Prostate gland (tissue), 2 donors: ENCODE data around the gene GPR26.

ENCODE experiments used
- CTCF ChIP-seq, 4 experiments: fragments of 200-600 bp in 2 of 4; fragments of 450-650 bp in 2 of 4; sonication (generic) in 2 of 4; IDR thresholded peaks; 1 replicate in 3 of 4; 2 replicates in 1 of 4; pipeline ENCODE4 v1.5.1; 2016 to 2019; ENCODE audit warnings: antibody characterized with exemption in 4 of 4, mild to moderate bottlenecking in 2 of 4, moderate library complexity in 2 of 4
- POLR2A ChIP-seq: fragments of 450-650 bp; IDR thresholded peaks from one replicate; pipeline ENCODE4 v1.6.1; 2016; ENCODE audit warnings: antibody characterized with exemption, mild to moderate bottlenecking

- no peak for TF ChIP-seq CTCF (IDR thresholded peaks at IDR 0.05)
- TF ChIP-seq POLR2A, result no peak
Measured at GRCh38 chr10:123639131-123639530, 27.0 kb upstream of the GPR26 start.
